Sigmoid colon (tissue), 7 donors: ENCODE results near the gene ATOX1. TPM values are rescaled to one million over a fixed set of nuclear protein-coding genes. Genes with fewer than 3 reads are reported as not detected.
A peak's percentile ranks its signal among the peaks of the same experiment; 100 is the strongest.

Experiments
- DNase-seq: peaks from one replicate; pipeline ENCODE4 v3.0.0-alpha.2; 2019
- H3K27ac ChIP-seq, 4 donors: fragments of 200-600 bp; sonication (generic); one replicate each; pipeline ENCODE4 v1.5.1; 2016 to 2019; ENCODE audit warnings: mild to moderate bottlenecking in 1 of 4
- H3K27me3 ChIP-seq, 3 donors: fragments of 200-600 bp; sonication (generic); one replicate each; pipeline ENCODE4 v1.5.1; 2019; ENCODE audit warnings: mild to moderate bottlenecking in 1 of 3
- H3K36me3 ChIP-seq, 4 donors: fragments of 200-600 bp; sonication (generic); one replicate each; pipeline ENCODE4 v1.5.1; 2016 to 2019
- H3K4me1 ChIP-seq, 4 donors: fragments of 200-600 bp; sonication (generic); one replicate each; pipeline ENCODE4 v1.5.1; 2017 to 2019
- H3K4me3 ChIP-seq, 4 donors: fragments of 200-600 bp; sonication (generic); one replicate each; pipeline ENCODE4 v1.5.1; 2017 to 2019; ENCODE audit warnings: mild to moderate bottlenecking in 2 of 4, moderate library complexity in 1 of 4
- H3K9me3 ChIP-seq, 4 donors: fragments of 200-600 bp in 3 of 4; sonication (generic) in 3 of 4; one replicate each; pipeline versions ENCODE4 v1.5.1 to v1.6.1; 2013 to 2019
- CTCF ChIP-seq, 4 experiments: fragments of 450-650 bp in 3 of 4; fragments of 200-600 bp in 1 of 4; IDR thresholded peaks; one replicate each; pipeline ENCODE4 v1.5.1; 2016 to 2019; ENCODE audit warnings: antibody characterized with exemption in 4 of 4, mild to moderate bottlenecking in 3 of 4, moderate library complexity in 2 of 4
- EP300 ChIP-seq, 4 donors: sonication (generic); formaldehyde crosslinking; IDR thresholded peaks; one replicate each; pipeline ENCODE4 v1.6.1; 2017; ENCODE audit warnings: antibody characterized with exemption in 4 of 4
- POLR2A ChIP-seq, 2 donors: fragments of 450-650 bp; IDR thresholded peaks; one replicate each; pipeline ENCODE4 v1.6.1; 2016; ENCODE audit warnings: antibody characterized with exemption in 2 of 2, mild to moderate bottlenecking in 2 of 2, moderate library complexity in 2 of 2
- POLR2AphosphoS5 ChIP-seq, 4 donors: sonication (generic); formaldehyde crosslinking; IDR thresholded peaks; one replicate each; pipeline ENCODE4 v1.6.1; 2017; ENCODE audit warnings: antibody characterized with exemption in 4 of 4
- WGBS, 2 donors: extraction: QIAGEN DNeasy Blood & Tissue Kit; methylation state at CpG; one replicate each; pipeline ENCODE4 v1.1.7; 2013; 5-methylcytosine and 5-hydroxymethylcytosine counted together
- intact Hi-C: fragments of 100-400 bp; cut with DNase I; formaldehyde crosslinking; loops from one replicate; pipeline ENCODE4 v1.15.1; 2023
- polyA plus RNA-seq, 3 donors: library from polyadenylated mRNA; stranded (reverse); fragments of 200-250 nt; gene quantifications; one replicate each; pipeline ENCODE4 v1.2.3, GENCODE V29; 2013
- total RNA-seq, 4 donors: library from RNA; depleted of rRNA; stranded (reverse); fragments of >200 nt; gene quantifications; one replicate each; pipeline ENCODE4 v1.1.0, GENCODE V29; 2016
- donor health status: healthy with polysubstance abuse.
- donor health status: Bipolar disorder and iron deficiency.
- donor health status: healthy.

ATOX1 gene
- total and polyA plus RNA-seq, 7 donors: 62.0 to 205 (median 130) TPM

GRCh38 chr5:151742870-151743294 lies 15.5 kb downstream of the ATOX1 start:
- H3K27me3 ChIP-seq: no peaks in the 10 kb centered on the region
- H3K4me3 ChIP-seq: no peak overlapping the region
- WGBS, 2 donors: 45 to 71% methylated on average over 7 of the region's 7 CpGs
- H3K4me1 ChIP-seq: peaks cover 0 to 49% (median 40%) of the 10 kb centered on the region in 4 donors
- peak; percentile 76 for DNase-seq
- TF ChIP-seq EP300 (IDR thresholded peaks at IDR 0.05): no peak
- no peak for TF ChIP-seq POLR2AphosphoS5 (IDR thresholded peaks at IDR 0.05)
- peak; percentile 55 to 64 (median 60) for TF ChIP-seq CTCF (IDR thresholded peaks at IDR 0.05)
- no peak for TF ChIP-seq POLR2A (IDR thresholded peaks at IDR 0.05)
- peaks cover 0 to 26% (median 2%) of the 10 kb centered on the region in 4 donors for H3K36me3 ChIP-seq
- intact Hi-C loops: loop anchor here (2.0 kb wide), 1 partner anchor 296 kb away; the partner anchor contains the start of gene SLC36A1
- H3K9me3 ChIP-seq: no peaks in the 10 kb centered on the region
- peak overlapping the region in 2 of 4 donors; percentile 9 to 81 for H3K27ac ChIP-seq

GRCh38 chr5:151741678-151742423 lies 16.6 kb downstream of the ATOX1 start:
- DNase-seq: no peak
- Histone ChIP-seq H3K9me3 (no peaks in the 10 kb centered on the region), H3K4me3 (no peak overlapping the region), H3K27me3 (no peaks in the 10 kb centered on the region), H3K36me3 (peaks cover 0 to 26% (median 2%) of the 10 kb centered on the region in 4 donors), H3K4me1 (peaks cover 0 to 49% (median 40%) of the 10 kb centered on the region in 4 donors), H3K27ac (peak overlapping the region in 2 of 4 donors; percentile 77 to 81)
- 93 to 94% methylated on average over 6 of the region's 6 CpGs for WGBS, 2 donors
- intact Hi-C loops: loop anchor here (2.0 kb wide), 3 partner anchors 23 to 295 kb away; partner anchors contain the start of genes G3BP1 and SLC36A1
- TF ChIP-seq EP300 (IDR thresholded peaks at IDR 0.05) (no peak), POLR2A (IDR thresholded peaks at IDR 0.05) (no peak), CTCF (IDR thresholded peaks at IDR 0.05) (no peak), POLR2AphosphoS5 (IDR thresholded peaks at IDR 0.05) (no peak)

GRCh38 chr5:151740958-151741373 lies 17.5 kb downstream of the ATOX1 start:
- H3K4me1 ChIP-seq: peaks cover 0 to 40% (median 32%) of the 10 kb centered on the region in 4 donors
- 75 to 83% methylated on average over 2 of the region's 2 CpGs for WGBS, 2 donors

GRCh38 chr5:151740336-151740942 lies 18.0 kb downstream of the ATOX1 start:
- H3K4me1 ChIP-seq: peaks cover 0 to 35% (median 28%) of the 10 kb centered on the region in 4 donors
- H3K27ac ChIP-seq: peak overlapping the region; percentile 74 to 83 (median 79)
- peak; percentile 82 for DNase-seq
- H3K4me3 ChIP-seq: peak overlapping the region in 2 of 4 donors; percentile 10 to 12
- peaks cover 0 to 16% (median 2%) of the 10 kb centered on the region in 4 donors for H3K36me3 ChIP-seq
- TF ChIP-seq POLR2AphosphoS5 (IDR thresholded peaks at IDR 0.05): peak in 2 of 4 donors; percentile 1 to 5
- TF ChIP-seq POLR2A (IDR thresholded peaks at IDR 0.05): no peak
- TF ChIP-seq CTCF (IDR thresholded peaks at IDR 0.05): peak; percentile 79 to 90 (median 87)
- WGBS, 2 donors: 28 to 32% methylated on average over 11 of the region's 11 CpGs
- no peaks in the 10 kb centered on the region for H3K27me3 ChIP-seq
- intact Hi-C loops: loop anchor here (1.0 to 2.0 kb wide), 3 partner anchors 22 to 81 kb away; partner anchors contain the start of gene G3BP1
- no peaks in the 10 kb centered on the region for H3K9me3 ChIP-seq

More at GRCh38 chr5:151740958-151741373, 17.5 kb downstream of the ATOX1 start:
- Histone ChIP-seq H3K36me3 (peaks cover 0 to 21% (median 2%) of the 10 kb centered on the region in 4 donors), H3K27ac (peak overlapping the region; percentile 74 to 83 (median 79)), H3K9me3 (no peaks in the 10 kb centered on the region), H3K4me3 (peak overlapping the region in 1 of 4 donors; percentile 10), H3K27me3 (no peaks in the 10 kb centered on the region)
- DNase-seq: no peak
- TF ChIP-seq POLR2AphosphoS5 (IDR thresholded peaks at IDR 0.05) (no peak), POLR2A (IDR thresholded peaks at IDR 0.05) (no peak), EP300 (IDR thresholded peaks at IDR 0.05) (no peak), CTCF (IDR thresholded peaks at IDR 0.05) (no peak)
- intact Hi-C loops: loop anchor here (1.0 to 2.0 kb wide), 3 partner anchors 22 to 82 kb away; partner anchors contain the start of gene G3BP1
